ENCODE results near the gene GPR84. TPM values are rescaled to one million over a fixed set of nuclear protein-coding genes. Genes with fewer than 3 reads are reported as not detected.

The GPR84 gene
- total RNA-seq, 1 experiment from 2014 or later, result not detected

GRCh38 chr12:54374562-54375258 lies 10.4 kb upstream of the GPR84 start:
- DNase-seq (ENCODE audit: low read depth), result no peak

- peak; percentile 80 for DNase-seq (ENCODE audit: low read depth)
These were observed 9.6 kb upstream of the GPR84 start for GRCh38 chr12:54373649-54374561.

- DNase-seq (ENCODE audit: low read depth), result no peak
These were observed 8.0 kb upstream of the GPR84 start for GRCh38 chr12:54372113-54372806.

GRCh38 chr12:54371328-54372112 lies 7.2 kb upstream of the GPR84 start:
- DNase-seq (ENCODE audit: low read depth), result peak; percentile 34

GRCh38 chr12:54370171-54370730 lies 6.0 kb upstream of the GPR84 start:
- DNase-seq (ENCODE audit: low read depth), result peak; percentile 78

- DNase-seq (ENCODE audit: low read depth), result no peak
These were observed 5.4 kb upstream of the GPR84 start for GRCh38 chr12:54369597-54370131.

GRCh38 chr12:54368709-54369596 lies 4.7 kb upstream of the GPR84 start:
- DNase-seq (ENCODE audit: low read depth), result peak; percentile 72

- DNase-seq (ENCODE audit: low read depth), result no peak
These were observed 3.9 kb upstream of the GPR84 start for GRCh38 chr12:54368025-54368708.

- no peak for DNase-seq (ENCODE audit: low read depth)
These were observed 668 bp downstream of the GPR84 start for GRCh38 chr12:54363618-54364017.

GRCh38 chr12:54363047-54363446 lies 1.2 kb downstream of the GPR84 start:
- no peak for DNase-seq (ENCODE audit: low read depth)

GRCh38 chr12:54360717-54361456 lies 3.4 kb downstream of the GPR84 start:
- peak; percentile 72 for DNase-seq (ENCODE audit: low read depth)

GRCh38 chr12:54359762-54360351 lies 4.4 kb downstream of the GPR84 start:
- DNase-seq (ENCODE audit: low read depth), result no peak

GRCh38 chr12:54358945-54359761 lies 5.1 kb downstream of the GPR84 start:
- peak; percentile 99 for DNase-seq (ENCODE audit: low read depth)

- DNase-seq (ENCODE audit: low read depth), result no peak
These were observed 5.9 kb downstream of the GPR84 start for GRCh38 chr12:54358191-54358944.

GRCh38 chr12:54357506-54358190 lies 6.6 kb downstream of the GPR84 start:
- DNase-seq (ENCODE audit: low read depth), result no peak
